HG03045 (cell line): ENCODE data around the gene ANKRD30BL.
"Not testable (repeated sequence)": the region's sequence is repeated elsewhere in the genome, so short reads cannot be mapped to it uniquely, and the experiment has no call there.

Source experiments
- ATAC-seq: cut with Tn5 transposase; IDR thresholded peaks from one replicate; pipeline ENCODE4 v1.9.1; 2021; ENCODE audit warnings: mild to moderate bottlenecking, moderate library complexity; ENCODE audit not compliant: unreplicated experiment

ANKRD30BL gene, protein sequence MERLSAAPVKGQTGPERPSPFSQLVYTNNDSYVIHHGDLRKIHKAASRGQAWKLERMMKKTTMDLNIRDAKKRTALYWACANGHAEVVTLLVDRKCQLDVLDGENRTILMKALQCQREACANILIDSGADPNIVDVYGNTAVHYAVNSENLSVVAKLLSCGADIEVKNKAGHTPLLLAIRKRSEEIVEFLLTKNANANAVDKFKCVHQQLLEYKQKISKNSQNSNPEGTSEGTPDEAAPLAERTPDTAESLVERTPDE

DNA sequence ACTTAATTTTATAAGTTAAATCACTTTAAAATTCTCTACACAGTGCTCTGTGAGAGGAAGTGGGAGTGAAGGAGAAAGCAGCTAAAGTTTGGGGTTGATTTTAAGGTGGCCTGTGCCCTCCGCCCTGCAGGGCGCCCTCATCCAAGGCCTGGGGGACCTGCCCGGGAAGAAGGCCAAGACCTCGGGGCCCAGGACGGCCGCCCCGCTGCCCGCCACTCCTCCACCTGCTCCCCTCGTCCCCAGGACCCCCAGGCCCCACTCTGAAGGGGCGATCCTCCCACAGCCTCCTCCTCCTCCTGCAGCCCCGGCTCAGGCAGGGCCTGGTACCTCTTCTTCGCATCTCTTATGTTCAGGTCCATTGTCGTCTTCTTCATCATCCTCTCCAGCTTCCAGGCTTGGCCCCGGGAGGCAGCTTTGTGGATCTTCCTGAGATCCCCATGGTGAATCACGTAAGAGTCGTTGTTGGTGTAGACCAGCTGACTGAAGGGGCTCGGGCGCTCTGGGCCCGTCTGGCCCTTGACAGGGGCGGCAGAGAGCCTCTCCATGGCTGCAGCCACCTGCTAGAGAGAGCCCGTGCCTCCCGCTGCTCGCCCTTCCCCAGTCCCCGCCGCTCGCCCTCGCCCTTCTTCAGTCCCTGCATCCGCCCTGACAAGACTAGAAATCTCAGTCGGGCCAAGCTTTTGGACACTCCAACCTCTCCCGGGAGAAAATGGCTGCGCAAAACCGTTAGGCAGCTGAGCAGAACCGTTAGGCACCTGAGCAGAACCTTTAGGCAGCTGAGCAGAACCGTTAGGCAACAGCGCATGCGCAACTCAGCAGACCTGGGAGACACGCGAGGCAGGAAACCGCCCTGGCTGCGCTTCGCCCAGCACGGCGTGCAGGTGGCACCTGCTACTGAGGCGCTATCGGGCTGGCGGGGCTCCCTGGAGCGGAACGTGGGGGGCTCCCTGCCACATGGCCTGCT, at the start of gene ANKRD30BL:
ANKRD30BL (minus strand) TSS at position 792 of the 964 bp plus-strand sequence; CDS start at position 545, 247 bp downstream.
- ATAC-seq = not testable (repeated sequence)

DNA sequence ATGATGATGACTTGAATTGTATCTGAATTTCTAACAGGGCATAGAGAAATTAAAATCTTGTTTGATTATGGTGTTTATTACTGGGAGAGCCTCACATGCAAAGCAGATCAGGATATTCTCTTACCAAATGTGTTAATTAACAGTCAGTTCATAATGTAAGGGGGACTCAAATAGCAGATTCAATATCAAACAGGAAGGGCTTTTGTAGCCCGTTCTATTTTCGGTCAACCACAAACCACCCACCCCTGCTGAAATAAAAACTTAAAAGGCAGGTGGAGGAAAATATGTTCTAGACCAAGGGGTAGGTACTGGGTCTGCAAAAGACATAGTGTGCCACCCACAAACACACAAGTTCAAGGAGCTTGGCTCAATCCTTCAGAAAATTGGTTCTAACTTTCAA, 41.1 kb upstream of the ANKRD30BL start:
- not testable (repeated sequence) for ATAC-seq

DNA sequence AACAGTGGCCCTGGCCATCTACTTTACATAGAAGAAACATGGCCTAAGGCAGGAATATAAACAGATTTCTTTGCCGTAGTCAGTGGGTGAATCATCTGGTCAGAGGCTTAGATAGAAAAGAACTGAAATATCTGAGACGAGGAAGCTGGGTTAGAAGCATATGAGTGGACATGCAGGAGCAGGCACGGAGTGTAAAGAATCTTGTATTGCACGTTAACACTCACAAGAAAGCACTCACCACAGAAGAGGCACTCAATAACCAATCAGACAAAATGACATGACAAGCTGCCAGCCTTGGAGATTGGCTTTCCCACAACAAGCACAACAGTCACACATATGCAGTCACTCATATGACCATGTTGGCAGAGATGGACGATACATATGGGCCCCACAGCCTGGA, 31.1 kb upstream of the ANKRD30BL start:
- not testable (repeated sequence) for ATAC-seq

DNA sequence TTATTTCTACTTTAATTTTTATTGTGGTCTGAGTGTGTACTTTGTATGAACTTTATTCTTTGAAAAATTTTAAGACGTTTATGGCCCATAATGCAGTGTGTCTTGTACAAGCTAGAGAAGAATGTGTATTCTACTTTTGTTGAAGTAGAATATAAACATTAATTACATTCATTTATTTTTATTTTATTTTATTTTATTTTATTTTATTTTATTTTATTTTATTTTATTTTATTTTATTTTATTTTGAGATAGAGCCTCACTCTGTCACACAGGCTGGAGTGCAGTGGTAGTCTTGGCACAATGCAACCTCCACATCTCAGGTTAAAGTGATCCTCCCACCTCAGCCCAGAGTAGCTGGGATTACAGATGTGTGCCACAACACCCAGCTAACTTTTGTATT, 5.3 kb upstream of the ANKRD30BL start:
- ATAC-seq = not testable (repeated sequence)

DNA sequence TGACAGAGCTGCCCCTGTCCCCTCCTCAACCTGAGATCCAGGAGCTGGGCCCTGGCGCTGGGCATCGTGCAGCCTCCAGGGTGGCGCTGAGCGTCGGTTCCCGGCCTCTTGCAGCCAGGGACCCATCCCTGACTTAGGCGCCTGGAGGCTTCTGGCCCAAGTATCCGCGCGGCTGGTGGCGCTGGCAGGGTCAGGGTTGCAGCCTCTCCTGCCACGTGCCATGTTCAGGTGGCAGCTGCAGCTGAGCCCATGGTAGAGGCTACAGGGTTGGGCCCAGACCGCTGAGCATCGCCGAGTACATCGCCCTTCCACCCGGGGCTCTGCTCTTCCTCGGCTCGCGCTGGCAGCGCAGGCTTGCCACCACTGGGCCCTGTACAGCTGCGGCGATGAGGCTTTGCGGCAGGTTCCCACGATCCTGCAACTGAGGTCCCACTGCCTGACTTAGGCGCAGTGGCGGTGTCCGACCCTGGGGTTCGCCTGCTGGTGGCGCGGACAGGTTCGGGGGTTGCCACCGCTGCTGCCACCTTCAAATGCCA, 441 bp upstream of the ANKRD30BL start:
- ATAC-seq = not testable (repeated sequence)

DNA sequence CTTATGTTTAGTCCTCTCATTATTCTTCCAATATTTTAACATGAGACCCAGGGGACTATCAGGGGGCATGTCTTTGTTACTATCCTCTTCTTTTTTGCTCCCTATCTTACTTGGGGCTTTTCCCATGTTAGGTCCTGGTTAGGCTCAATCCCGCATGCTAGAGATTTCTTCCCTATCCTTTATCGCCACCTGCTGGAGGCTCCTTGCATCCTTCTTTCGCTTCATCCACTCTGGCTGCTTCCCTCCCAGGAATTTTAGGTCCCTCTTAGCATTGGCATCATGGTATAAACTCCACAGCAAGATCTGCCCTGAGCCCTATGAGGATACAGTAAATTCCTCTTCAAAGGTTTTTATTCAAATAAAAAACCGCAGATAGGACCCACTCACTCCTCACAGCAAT, 15.0 kb downstream of the ANKRD30BL start:
- not testable (repeated sequence) for ATAC-seq
